ENCODE data around the gene RAD51B. TPM values are rescaled to one million over a fixed set of nuclear protein-coding genes. Genes with fewer than 3 reads are reported as not detected.

Gene RAD51B
- total and polyA plus RNA-seq, 9 of the 15 experiments (the other 6 are each of a cell fraction or from before 2014, with no cell fraction given), result 8.5 to 17.3 (median 11.3) TPM

DNA sequence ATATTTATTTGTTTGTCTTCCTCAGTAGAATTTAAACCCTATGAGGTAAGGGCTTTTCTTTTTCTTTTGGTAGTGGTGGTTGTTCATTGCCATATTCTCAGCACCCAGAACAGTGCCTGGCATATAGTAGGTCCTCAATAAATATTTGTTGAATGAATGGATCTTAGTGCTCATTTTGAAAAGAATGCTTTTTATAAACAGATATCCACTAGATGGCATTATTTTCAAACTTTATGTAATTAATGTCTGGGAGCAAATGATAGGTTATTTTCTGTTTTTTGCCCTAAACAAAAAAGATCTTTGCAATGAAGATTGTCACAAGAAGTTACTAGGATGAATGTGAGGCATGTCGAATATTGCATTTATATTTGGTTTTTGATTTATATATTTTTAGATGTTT, 64.1 kb downstream of the RAD51B start (continued):
- peak in 1 of 2 experiments; percentile 13; a peak in 1 of 4 replicates for TF ChIP-seq RAD21 (CRISPR knock-in tag; conservative IDR thresholded peaks at IDR 0.05 in 1 of 2, IDR thresholded peaks at IDR 0.05 in 1 of 2)
- no peak for TF ChIP-seq CHCHD3 (CRISPR knock-in tag; IDR thresholded peaks at IDR 0.05)
- no peak for TF ChIP-seq BRD4 (IDR thresholded peaks at IDR 0.05)
- TF ChIP-seq NFYB (IDR thresholded peaks at IDR 0.05; ENCODE audit: extremely low read depth, insufficient read length), result no peak
- TF ChIP-seq STAT5B (CRISPR knock-in tag; IDR thresholded peaks at IDR 0.05), result no peak

- FAIRE-seq (no peak), DNase-seq (ENCODE audit: extremely low read depth in 1 of 4, low spot score in 3 of 4) (no peak), ATAC-seq (no peak)
- Histone ChIP-seq H3K9me3 (replicated peaks; ENCODE audit: control insufficient read depth, insufficient read depth, low read depth, low read length) (no peaks in the 10 kb centered on the region), H3K36me3 (ENCODE audit: control insufficient read depth, insufficient read depth, low read length) (no peaks in the 10 kb centered on the region), H3K4me1 (replicated peaks in 1 of 2; ENCODE audit: control insufficient read depth in 2 of 2, insufficient read depth in 2 of 2, low read length in 2 of 2) (no peaks in the 10 kb centered on the region), H3K4me3 (no peak overlapping the region), H3K79me2 (ENCODE audit: control insufficient read depth, insufficient read depth, low read length) (no peaks in the 10 kb centered on the region), H4K20me1 (replicated peaks; ENCODE audit: control insufficient read depth, insufficient read depth, low read length) (no peaks in the 10 kb centered on the region), H3K27ac (ENCODE audit: extremely low read depth, low read depth, low read length) (no peak overlapping the region), H3K9ac (ENCODE audit: insufficient read depth in 1 of 2, low read depth in 2 of 2, low read length in 2 of 2) (no peak overlapping the region), H2AFZ (ENCODE audit: low read depth, low read length) (no peak overlapping the region), H3K27me3 (ENCODE audit: control insufficient read depth in 2 of 2, insufficient read depth in 2 of 2, low read length in 2 of 2) (no peaks in the 10 kb centered on the region), H3K4me2 (ENCODE audit: insufficient read depth, low read length) (no peak overlapping the region), H3K9me1 (ENCODE audit: control insufficient read depth, insufficient read depth, low read length) (no peaks in the 10 kb centered on the region)
- TF ChIP-seq ZNF121 (CRISPR knock-in tag; conservative IDR thresholded peaks at IDR 0.05) (no peak), NUFIP1 (IDR thresholded peaks at IDR 0.05; ENCODE audit: partially characterized antibody) (no peak), CAMTA2 (CRISPR knock-in tag; conservative IDR thresholded peaks at IDR 0.05) (no peak), ZNF280B (CRISPR knock-in tag; IDR thresholded peaks at IDR 0.05) (no peak), TAF15 (IDR thresholded peaks at IDR 0.05; ENCODE audit: low read depth, low read length) (no peak)
- TF ChIP-seq, protein P1, sequence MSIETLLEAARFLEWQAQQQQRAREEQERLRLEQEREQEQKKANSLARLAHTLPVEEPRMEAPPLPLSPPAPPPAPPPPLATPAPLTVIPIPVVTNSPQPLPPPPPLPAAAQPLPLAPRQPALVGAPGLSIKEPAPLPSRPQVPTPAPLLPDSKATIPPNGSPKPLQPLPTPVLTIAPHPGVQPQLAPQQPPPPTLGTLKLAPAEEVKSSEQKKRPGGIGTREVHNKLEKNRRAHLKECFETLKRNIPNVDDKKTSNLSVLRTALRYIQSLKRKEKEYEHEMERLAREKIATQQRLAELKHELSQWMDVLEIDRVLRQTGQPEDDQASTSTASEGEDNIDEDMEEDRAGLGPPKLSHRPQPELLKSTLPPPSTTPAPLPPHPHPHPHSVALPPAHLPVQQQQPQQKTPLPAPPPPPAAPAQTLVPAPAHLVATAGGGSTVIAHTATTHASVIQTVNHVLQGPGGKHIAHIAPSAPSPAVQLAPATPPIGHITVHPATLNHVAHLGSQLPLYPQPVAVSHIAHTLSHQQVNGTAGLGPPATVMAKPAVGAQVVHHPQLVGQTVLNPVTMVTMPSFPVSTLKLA (conservative IDR thresholded peaks at IDR 0.05), result no peak
- 65% methylated on average over 2 of the region's 2 CpGs for WGBS (ENCODE audit: insufficient coverage, low coverage, missing lambda C conversion rate)
- in situ Hi-C loops (cut with MboI), result no loop called here
- intact Hi-C loops (cut with micrococcal nuclease), result no loop called here
- POLR2A ChIA-PET, result no interaction called here
- BruUV-seq (replicated peaks), result no TSS peak
- CTCF ChIA-PET (ENCODE audit: low intra/inter-chr PET ratio), result no interaction called here
Measured at GRCh38 chr14:67886191-67886590, 66.6 kb downstream of the RAD51B start.

Data from K562 (cell line).